Activated naive CD8-positive, alpha-beta T cell treated with anti-CD3 and anti-CD28 coated beads, Interleukin-2, amount 10 ng/mL, durations not matched to agents 7 days and 5 days (primary cell): ENCODE results near the gene ANKRD13A. TPM values are rescaled to one million over a fixed set of nuclear protein-coding genes. Genes with fewer than 3 reads are reported as not detected.

ENCODE experiments used
- ATAC-seq: fragments of 150-1000 bp; cut with Tn5 transposase; one replicate; pipeline ENCODE4 v1.10.0; 2021; ENCODE audit warnings: low read depth, moderate library complexity
- POLR2A ChIA-PET: fragments of 350-600 bp; sonication (Branson Sonifier 250); formaldehyde crosslinking; loops from one replicate; lab custom pipeline; 2021; ENCODE audit warnings: antibody characterized with exemption; lab: Charles Lee
- DNase-seq: peaks from one replicate; pipeline ENCODE4 v3.0.0; 2021
- H3K27ac Mint-ChIP-seq: one replicate; pipeline ENCODE4 v1.8.0; 2022; ENCODE audit warnings: mild to moderate bottlenecking, mixed read lengths
- H3K27me3 Mint-ChIP-seq: one replicate; pipeline ENCODE4 v1.8.0; 2022; ENCODE audit warnings: mild to moderate bottlenecking, moderate library complexity, mixed read lengths
- H3K36me3 Mint-ChIP-seq: one replicate; pipeline ENCODE4 v1.8.0; 2021; ENCODE audit warnings: mild to moderate bottlenecking, mixed read lengths
- H3K4me1 Mint-ChIP-seq: one replicate; pipeline ENCODE4 v1.8.0; 2021; ENCODE audit warnings: mixed read lengths
- H3K4me3 Mint-ChIP-seq: one replicate; pipeline ENCODE4 v1.8.0; 2022; ENCODE audit warnings: mild to moderate bottlenecking, moderate library complexity, mixed read lengths
- H3K9me3 Mint-ChIP-seq: one replicate; pipeline ENCODE4 v1.8.0; 2021; ENCODE audit warnings: mixed read lengths
- total RNA-seq, 2 experiments: library from RNA; stranded (reverse); gene quantifications; one replicate each; pipeline ENCODE4 v1.2.3, GENCODE V29; 2021

Gene ANKRD13A
- total RNA-seq, 2 experiments from 2014 or later: 85.8 to 88.8 TPM

GRCh38 chr12:110023059-110023980 is 24.1 kb downstream of the ANKRD13A start:
- Mint-ChIP-seq H3K4me1 (peaks cover 3% of the 10 kb centered on the region), H3K27ac (no peak overlapping the region), H3K9me3 (no peaks in the 10 kb centered on the region), H3K4me3 (no peak overlapping the region), H3K27me3 (no peaks in the 10 kb centered on the region), H3K36me3 (peaks cover 28% of the 10 kb centered on the region)
- DNase-seq (no peak), ATAC-seq (no peak)
- POLR2A ChIA-PET: no interaction called here

GRCh38 chr12:110024051-110024450 is 24.8 kb downstream of the ANKRD13A start:
- Mint-ChIP-seq H3K9me3 (no peaks in the 10 kb centered on the region), H3K4me3 (no peak overlapping the region), H3K27me3 (no peaks in the 10 kb centered on the region), H3K27ac (no peak overlapping the region), H3K36me3 (peaks cover 25% of the 10 kb centered on the region), H3K4me1 (peaks cover 2% of the 10 kb centered on the region)
- no peak for DNase-seq
- ATAC-seq: no peak
- POLR2A ChIA-PET: no interaction called here

- Mint-ChIP-seq H3K4me3 (no peak overlapping the region), H3K4me1 (peaks cover 2% of the 10 kb centered on the region), H3K36me3 (peaks cover 29% of the 10 kb centered on the region), H3K27ac (no peak overlapping the region), H3K9me3 (no peaks in the 10 kb centered on the region), H3K27me3 (no peaks in the 10 kb centered on the region)
- POLR2A ChIA-PET: no interaction called here
- ATAC-seq (no peak), DNase-seq (no peak)
Observed at GRCh38 chr12:110028323-110028722, 29.1 kb downstream of the ANKRD13A start.

GRCh38 chr12:110029290-110029815 is 30.1 kb downstream of the ANKRD13A start:
- Mint-ChIP-seq H3K4me1 (peaks cover 2% of the 10 kb centered on the region), H3K27ac (no peak overlapping the region), H3K4me3 (no peak overlapping the region), H3K27me3 (no peaks in the 10 kb centered on the region), H3K36me3 (peaks cover 35% of the 10 kb centered on the region), H3K9me3 (no peaks in the 10 kb centered on the region)
- DNase-seq (no peak), ATAC-seq (no peak)
- POLR2A ChIA-PET: interaction anchor here (0.8 kb wide), 1 partner anchor 62 kb away, joined by 3 read pairs; no protein-coding TSS in a partner anchor

GRCh38 chr12:110033888-110034287 is 34.7 kb downstream of the ANKRD13A start:
- no peaks in the 10 kb centered on the region for H3K9me3 Mint-ChIP-seq
- H3K27me3 Mint-ChIP-seq: no peaks in the 10 kb centered on the region
- POLR2A ChIA-PET: no interaction called here
- DNase-seq (no peak), ATAC-seq (no peak)
- H3K4me3 Mint-ChIP-seq: no peak overlapping the region
- no peak overlapping the region for H3K27ac Mint-ChIP-seq
- peaks cover 6% of the 10 kb centered on the region for H3K4me1 Mint-ChIP-seq
- H3K36me3 Mint-ChIP-seq: peaks cover 49% of the 10 kb centered on the region

- no peak for ATAC-seq
- H3K4me3 Mint-ChIP-seq: no peak overlapping the region
- peaks cover 21% of the 10 kb centered on the region for H3K4me1 Mint-ChIP-seq
- no peak for DNase-seq
- peaks cover 44% of the 10 kb centered on the region for H3K36me3 Mint-ChIP-seq
- H3K9me3 Mint-ChIP-seq: no peaks in the 10 kb centered on the region
- no peaks in the 10 kb centered on the region for H3K27me3 Mint-ChIP-seq
- POLR2A ChIA-PET: interaction anchor here (0.6 to 0.7 kb wide), 2 partner anchors 41 to 389 kb away, joined by 4 read pairs; no protein-coding TSS in a partner anchor
- no peak overlapping the region for H3K27ac Mint-ChIP-seq
Observed at GRCh38 chr12:110035534-110036104, 36.4 kb downstream of the ANKRD13A start.

- DNase-seq (no peak), ATAC-seq (no peak)
- H3K27ac Mint-ChIP-seq: no peak overlapping the region
- H3K9me3 Mint-ChIP-seq: no peaks in the 10 kb centered on the region
- no peak overlapping the region for H3K4me3 Mint-ChIP-seq
- peaks cover 40% of the 10 kb centered on the region for H3K36me3 Mint-ChIP-seq
- POLR2A ChIA-PET: interaction anchor here (1.3 kb wide), 1 partner anchor 36 kb away, joined by 3 read pairs; no protein-coding TSS in a partner anchor
- H3K4me1 Mint-ChIP-seq: peaks cover 27% of the 10 kb centered on the region
- H3K27me3 Mint-ChIP-seq: no peaks in the 10 kb centered on the region
Observed at GRCh38 chr12:110037315-110037714, 38.1 kb downstream of the ANKRD13A start.

GRCh38 chr12:110038741-110039084 is 39.5 kb downstream of the ANKRD13A start:
- DNase-seq: no peak
- H3K27me3 Mint-ChIP-seq: no peaks in the 10 kb centered on the region
- H3K4me1 Mint-ChIP-seq: peaks cover 35% of the 10 kb centered on the region
- peaks cover 35% of the 10 kb centered on the region for H3K36me3 Mint-ChIP-seq
- no peak overlapping the region for H3K4me3 Mint-ChIP-seq
- no peaks in the 10 kb centered on the region for H3K9me3 Mint-ChIP-seq
- POLR2A ChIA-PET: no interaction called here
- H3K27ac Mint-ChIP-seq: peak overlapping the region; percentile 62
- no peak for ATAC-seq

GRCh38 chr12:110039085-110039807 is 40.0 kb downstream of the ANKRD13A start:
- no peaks in the 10 kb centered on the region for H3K9me3 Mint-ChIP-seq
- peak overlapping the region; percentile 86 for H3K27ac Mint-ChIP-seq
- peaks cover 31% of the 10 kb centered on the region for H3K36me3 Mint-ChIP-seq
- H3K27me3 Mint-ChIP-seq: no peaks in the 10 kb centered on the region
- H3K4me1 Mint-ChIP-seq: peaks cover 35% of the 10 kb centered on the region
- POLR2A ChIA-PET: interaction anchor here (0.9 to 1.0 kb wide), 3 partner anchors 9 to 44 kb away, joined by 3 to 4 read pairs (median 3); partner anchors contain the start of gene C12orf76
- peak overlapping the region; percentile 6 for H3K4me3 Mint-ChIP-seq
- ATAC-seq (peak; percentile 62), DNase-seq (no peak)

GRCh38 chr12:110042264-110042663 is 43.0 kb downstream of the ANKRD13A start:
- no peaks in the 10 kb centered on the region for H3K27me3 Mint-ChIP-seq
- H3K9me3 Mint-ChIP-seq: no peaks in the 10 kb centered on the region
- POLR2A ChIA-PET: interaction anchor here (0.6 kb wide), 1 partner anchor 268 kb away, joined by 3 read pairs; no protein-coding TSS in a partner anchor
- DNase-seq (no peak), ATAC-seq (no peak)
- H3K27ac Mint-ChIP-seq: no peak overlapping the region
- H3K36me3 Mint-ChIP-seq: peaks cover 16% of the 10 kb centered on the region
- H3K4me3 Mint-ChIP-seq: no peak overlapping the region
- peaks cover 38% of the 10 kb centered on the region for H3K4me1 Mint-ChIP-seq

- no peak overlapping the region for H3K27ac Mint-ChIP-seq
- DNase-seq (no peak), ATAC-seq (no peak)
- H3K4me1 Mint-ChIP-seq: peaks cover 32% of the 10 kb centered on the region
- peak overlapping the region; percentile 55 for H3K4me3 Mint-ChIP-seq
- H3K27me3 Mint-ChIP-seq: no peaks in the 10 kb centered on the region
- no peaks in the 10 kb centered on the region for H3K9me3 Mint-ChIP-seq
- peaks cover 7% of the 10 kb centered on the region for H3K36me3 Mint-ChIP-seq
- POLR2A ChIA-PET: interaction anchor here (0.6 to 1.8 kb wide), 3 partner anchors 33 to 330 kb away, joined by 3 to 10 read pairs (median 3); no protein-coding TSS in a partner anchor
Observed at GRCh38 chr12:110046451-110047187, 47.4 kb downstream of the ANKRD13A start.

- Mint-ChIP-seq H3K27ac (peak overlapping the region; percentile 48), H3K4me3 (peak overlapping the region; percentile 96), H3K9me3 (no peaks in the 10 kb centered on the region), H3K36me3 (peaks cover 4% of the 10 kb centered on the region), H3K4me1 (peaks cover 28% of the 10 kb centered on the region), H3K27me3 (no peaks in the 10 kb centered on the region)
- DNase-seq (no peak), ATAC-seq (no peak)
- POLR2A ChIA-PET: interaction anchor here (0.6 to 1.8 kb wide), 7 partner anchors 8 to 329 kb away, joined by 3 to 10 read pairs (median 3); partner anchors contain the start of genes ANKRD13A and IFT81
Observed at GRCh38 chr12:110047297-110047940, 48.2 kb downstream of the ANKRD13A start.
